Measurements from ENCODE around the gene P2RX2.

DNA sequence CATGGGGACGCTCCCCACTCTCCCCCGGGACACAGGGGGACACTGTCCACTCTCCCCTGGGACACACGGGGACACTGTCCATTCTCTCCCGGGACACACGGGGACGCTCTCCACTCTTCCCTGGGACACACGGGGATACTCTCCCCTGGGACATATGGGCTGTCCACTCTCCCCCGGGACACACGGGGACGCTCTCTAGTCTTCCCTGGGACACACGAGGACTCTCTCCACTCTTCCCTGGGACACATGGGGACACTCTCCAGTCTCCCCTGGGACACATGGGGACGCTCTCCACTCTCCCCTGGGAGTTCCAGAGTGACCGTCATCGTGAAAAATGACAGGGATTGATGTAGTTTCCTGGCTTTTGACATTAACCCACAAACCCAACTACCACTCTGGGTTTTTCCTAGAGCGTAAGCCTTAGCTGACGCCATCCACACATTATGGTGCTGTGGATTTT, 3.0 kb upstream of the P2RX2 start:
- TF ChIP-seq EZH2 (IDR thresholded peaks at IDR 0.05; ENCODE audit: low read length, missing control alignments): no peak
- TF ChIP-seq, protein P1, sequence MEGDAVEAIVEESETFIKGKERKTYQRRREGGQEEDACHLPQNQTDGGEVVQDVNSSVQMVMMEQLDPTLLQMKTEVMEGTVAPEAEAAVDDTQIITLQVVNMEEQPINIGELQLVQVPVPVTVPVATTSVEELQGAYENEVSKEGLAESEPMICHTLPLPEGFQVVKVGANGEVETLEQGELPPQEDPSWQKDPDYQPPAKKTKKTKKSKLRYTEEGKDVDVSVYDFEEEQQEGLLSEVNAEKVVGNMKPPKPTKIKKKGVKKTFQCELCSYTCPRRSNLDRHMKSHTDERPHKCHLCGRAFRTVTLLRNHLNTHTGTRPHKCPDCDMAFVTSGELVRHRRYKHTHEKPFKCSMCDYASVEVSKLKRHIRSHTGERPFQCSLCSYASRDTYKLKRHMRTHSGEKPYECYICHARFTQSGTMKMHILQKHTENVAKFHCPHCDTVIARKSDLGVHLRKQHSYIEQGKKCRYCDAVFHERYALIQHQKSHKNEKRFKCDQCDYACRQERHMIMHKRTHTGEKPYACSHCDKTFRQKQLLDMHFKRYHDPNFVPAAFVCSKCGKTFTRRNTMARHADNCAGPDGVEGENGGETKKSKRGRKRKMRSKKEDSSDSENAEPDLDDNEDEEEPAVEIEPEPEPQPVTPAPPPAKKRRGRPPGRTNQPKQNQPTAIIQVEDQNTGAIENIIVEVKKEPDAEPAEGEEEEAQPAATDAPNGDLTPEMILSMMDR (conservative IDR thresholded peaks at IDR 0.05 in 1 of 2, IDR thresholded peaks at IDR 0.05 in 1 of 2; ENCODE audit: low read depth in 1 of 2, low read length in 2 of 2): no peak

Data from fibroblast of lung (primary cell).